Measurements from ENCODE around the gene PPP2R3B. TPM values are rescaled to one million over a fixed set of nuclear protein-coding genes. Genes with fewer than 3 reads are reported as not detected.
"Not testable (repeated sequence)": the region's sequence is repeated elsewhere in the genome, so short reads cannot be mapped to it uniquely, and the experiment has no call there.

PPP2R3B gene
- total RNA-seq, 1 donor = 35.3 TPM

DNA sequence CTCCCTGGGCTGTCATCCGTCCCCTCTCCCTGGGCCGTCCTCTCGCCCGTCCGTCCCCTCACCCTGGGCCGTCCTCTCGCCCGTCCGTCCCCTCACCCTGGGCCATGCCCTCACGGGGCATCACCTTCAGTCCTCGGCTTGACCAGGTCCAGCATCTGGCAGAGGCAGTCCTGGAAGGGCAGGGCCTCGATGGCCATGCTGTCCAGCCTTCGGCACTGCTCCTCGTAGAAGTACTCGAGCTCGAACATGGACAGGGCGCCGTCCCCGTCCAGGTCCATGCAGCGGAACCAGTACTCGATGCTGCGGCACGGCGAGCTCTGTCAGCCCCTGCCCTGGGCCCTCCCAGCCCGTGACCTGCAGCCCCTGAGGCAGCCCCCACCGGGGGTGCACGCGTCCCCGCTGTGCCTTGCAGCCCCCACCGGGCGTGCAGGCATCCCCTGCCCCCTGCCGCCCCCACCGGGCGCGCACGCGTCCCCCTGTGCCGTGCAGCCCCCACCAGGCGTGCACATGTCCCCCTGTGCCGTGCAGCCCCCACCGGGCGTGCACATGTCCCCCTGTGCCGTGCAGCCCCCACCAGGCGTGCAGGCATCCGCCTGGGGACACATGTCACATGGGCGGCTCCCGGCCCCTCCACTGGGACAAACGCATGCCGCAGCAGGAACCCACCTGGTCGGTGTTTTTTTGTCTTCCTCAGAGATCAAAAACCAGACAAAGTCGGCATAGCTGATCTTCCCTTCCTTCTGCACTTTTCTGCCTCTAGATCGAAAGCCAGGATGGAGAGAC is 45.9 kb downstream of the PPP2R3B start:
- DNase-seq (ENCODE audit: low read depth in 2 of 3, low spot score in 2 of 3) = no peak

GRCh38 chrX:340121-340520 is 46.6 kb downstream of the PPP2R3B start:
- DNase-seq (ENCODE audit: low read depth in 2 of 3, low spot score in 2 of 3) = no peak

GRCh38 chrX:338836-339400 is 47.8 kb downstream of the PPP2R3B start:
- no peak for DNase-seq (ENCODE audit: low read depth in 2 of 3, low spot score in 2 of 3)

DNA sequence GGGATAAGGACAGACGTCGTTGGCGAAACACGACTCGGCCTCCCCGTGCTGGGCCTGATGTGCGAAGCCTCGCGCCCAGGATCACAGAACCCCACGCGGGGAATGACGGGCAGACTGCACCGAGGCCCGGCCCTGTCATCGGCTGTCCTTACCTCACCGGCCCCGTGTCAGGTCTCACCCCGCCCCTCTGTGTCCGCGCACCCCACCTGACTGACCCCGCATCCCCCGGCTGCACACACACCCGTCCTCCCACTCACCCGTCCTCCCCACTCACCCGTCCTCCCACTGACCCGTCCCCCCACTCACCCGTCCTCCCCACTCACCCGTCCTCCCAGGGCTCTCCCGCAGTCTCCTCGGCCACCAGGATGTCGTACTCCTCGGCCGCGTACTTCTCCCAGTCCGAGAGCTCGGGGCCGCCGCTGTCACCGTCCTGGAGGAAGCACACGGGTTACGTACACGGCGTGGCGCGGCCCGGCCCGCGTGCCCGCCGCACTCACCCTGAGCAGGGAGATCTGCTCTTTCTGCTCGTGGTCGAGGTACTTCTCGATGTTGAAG is 48.3 kb downstream of the PPP2R3B start:
- no peak for DNase-seq (ENCODE audit: low read depth in 2 of 3, low spot score in 2 of 3)

DNA sequence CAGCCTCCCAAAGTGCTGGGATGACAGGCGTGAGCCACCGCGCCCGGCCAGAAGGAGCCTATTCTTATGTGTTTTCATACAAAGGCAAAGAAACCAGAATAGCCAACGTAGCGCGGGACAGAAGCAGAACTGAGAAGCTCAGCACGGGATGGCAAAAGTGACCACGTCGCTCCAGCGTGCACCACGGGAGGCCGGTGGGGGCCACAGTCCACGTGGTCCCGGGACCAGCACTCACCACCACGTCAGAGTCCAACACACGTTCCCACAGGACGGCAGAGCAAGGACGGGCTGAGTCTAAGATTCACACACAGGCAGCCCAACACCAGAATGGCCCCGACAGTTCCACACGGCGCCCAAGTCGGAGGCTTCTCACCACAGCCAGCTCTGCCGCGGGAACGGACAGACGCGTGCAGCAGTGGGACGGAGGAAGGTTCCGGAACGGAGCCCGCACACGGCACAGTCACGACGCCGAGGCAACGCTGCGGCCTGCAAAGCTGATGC is 49.3 kb downstream of the PPP2R3B start:
- no peak for DNase-seq (ENCODE audit: low read depth in 2 of 3, low spot score in 2 of 3)

DNA sequence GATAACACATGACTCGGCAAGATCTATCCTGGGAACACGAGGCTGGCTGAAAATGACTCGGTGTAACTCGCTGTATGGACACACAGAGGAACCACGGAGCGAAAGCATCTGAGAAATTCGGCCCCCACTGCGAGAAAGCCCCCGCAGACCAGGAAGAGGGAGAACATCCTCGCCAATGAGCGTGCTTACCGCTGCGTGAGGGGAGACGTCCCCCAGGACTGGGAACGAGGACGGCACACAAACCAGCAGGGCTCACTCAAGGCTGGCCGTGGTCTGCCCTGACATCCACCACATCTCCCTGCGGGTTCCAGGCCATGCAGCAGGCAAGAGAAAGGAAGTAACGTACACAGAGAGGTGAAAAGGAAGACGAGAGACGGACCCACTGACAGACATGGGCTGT is 50.5 kb downstream of the PPP2R3B start:
- no peak for DNase-seq (ENCODE audit: low read depth in 2 of 3, low spot score in 2 of 3)

DNA sequence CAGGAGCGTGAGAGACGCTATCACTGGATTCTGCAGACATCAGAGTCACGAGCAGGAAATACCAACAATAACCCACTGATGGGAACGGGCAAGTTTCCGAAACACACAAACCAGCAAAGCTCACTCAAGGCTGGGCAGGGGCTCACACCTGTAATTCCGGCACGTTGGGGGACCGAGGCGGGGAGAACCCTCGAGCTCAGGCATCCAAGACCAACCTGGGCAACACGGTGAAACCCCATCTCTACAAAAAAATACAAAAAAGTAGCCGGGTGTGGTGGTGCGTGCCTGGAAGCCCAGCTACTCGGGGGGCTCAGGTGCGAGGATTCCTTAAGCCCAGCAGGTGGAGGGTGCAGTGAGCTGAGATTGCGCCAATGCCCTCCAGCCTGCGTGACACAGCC is 51.0 kb downstream of the PPP2R3B start:
- DNase-seq (ENCODE audit: low read depth in 2 of 3, low spot score in 2 of 3) = no peak

GRCh38 chrX:334971-335757 is 51.5 kb downstream of the PPP2R3B start:
- DNase-seq (ENCODE audit: low read depth in 2 of 3, low spot score in 2 of 3) = no peak

- no peak for DNase-seq (ENCODE audit: low read depth in 2 of 3, low spot score in 2 of 3)
These were observed 52.3 kb downstream of the PPP2R3B start for GRCh38 chrX:334331-334891.

- DNase-seq (ENCODE audit: low read depth in 2 of 3, low spot score in 2 of 3) = no peak
These were observed 52.9 kb downstream of the PPP2R3B start for GRCh38 chrX:333611-334311.

DNA sequence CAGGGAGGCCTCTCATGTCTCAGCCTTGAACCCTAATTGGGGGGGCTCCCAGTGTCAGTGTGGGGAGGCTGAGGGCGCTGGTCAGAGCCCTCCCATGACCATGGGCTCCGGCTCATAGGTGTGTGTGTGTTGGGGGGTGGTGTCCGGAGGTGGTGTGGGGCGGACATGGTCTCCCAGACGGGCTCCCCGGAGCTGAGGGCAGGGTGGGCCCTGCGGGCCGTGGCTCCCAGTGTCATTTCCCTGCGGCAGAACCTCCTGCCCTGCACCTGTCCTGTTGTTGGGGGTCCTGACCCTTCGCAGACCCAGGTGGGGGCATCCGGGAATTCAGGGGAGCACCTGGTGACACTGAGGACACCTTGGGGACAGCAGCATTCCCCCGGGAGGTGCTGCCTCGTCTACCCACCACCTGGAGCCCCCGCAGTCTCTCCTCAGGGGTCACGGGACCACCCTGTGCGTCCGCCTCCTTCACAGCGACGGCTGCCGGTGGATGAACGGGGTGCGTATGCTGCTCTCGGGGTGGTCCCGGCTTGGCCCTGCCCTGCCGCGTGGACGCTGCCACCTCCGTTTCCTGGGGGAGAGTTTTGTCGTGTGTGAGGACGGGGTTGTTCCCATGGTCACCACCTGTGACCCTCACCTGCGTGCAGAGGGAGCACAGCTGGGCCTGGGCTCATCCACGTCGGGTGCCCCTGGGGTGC is 53.6 kb downstream of the PPP2R3B start:
- DNase-seq (ENCODE audit: low read depth in 2 of 3, low spot score in 2 of 3) = no peak

- no peak for DNase-seq (ENCODE audit: low read depth in 2 of 3, low spot score in 2 of 3)
These were observed 54.2 kb downstream of the PPP2R3B start for GRCh38 chrX:332496-332860.

- no peak for DNase-seq (ENCODE audit: low read depth in 2 of 3, low spot score in 2 of 3)
These were observed 54.7 kb downstream of the PPP2R3B start for GRCh38 chrX:331825-332495.

DNA sequence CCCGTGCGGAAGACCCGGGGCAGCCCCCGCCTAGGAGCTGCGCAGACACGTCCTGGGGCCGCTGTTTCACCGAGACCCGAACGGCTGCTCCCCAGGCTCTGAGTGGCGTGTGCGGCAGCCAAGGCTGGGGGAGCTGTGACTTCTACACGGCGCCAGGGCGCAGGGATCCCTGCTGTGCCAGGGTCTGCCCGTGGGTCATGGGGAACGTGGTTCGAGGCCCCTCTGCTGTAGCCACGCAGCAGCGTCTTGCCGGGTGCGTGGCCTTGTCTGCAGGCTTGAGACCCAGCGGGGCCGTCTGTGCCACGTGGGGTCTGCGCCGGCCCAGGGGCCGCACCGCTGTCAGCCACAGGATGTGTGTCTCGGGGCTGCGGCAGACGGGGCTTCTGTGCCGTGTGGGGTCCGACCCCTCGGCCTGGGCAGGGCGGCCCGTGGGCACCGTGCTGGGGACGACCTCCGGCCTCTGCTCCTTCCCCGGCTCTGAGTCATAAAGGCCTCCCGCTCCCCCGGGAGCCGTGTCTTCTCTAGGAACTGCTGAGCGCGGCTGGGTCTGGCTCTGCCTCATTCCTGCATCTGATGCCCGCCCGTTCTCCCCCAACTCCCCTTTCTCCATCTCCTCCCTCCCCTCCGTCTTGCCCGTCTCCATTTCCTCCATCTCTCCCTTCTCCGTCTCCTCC is 55.4 kb downstream of the PPP2R3B start:
- DNase-seq (ENCODE audit: low read depth in 2 of 3, low spot score in 2 of 3) = peak in 1 of 3 donors; percentile 47

- no peak for DNase-seq (ENCODE audit: low read depth in 2 of 3, low spot score in 2 of 3)
These were observed 56.0 kb downstream of the PPP2R3B start for GRCh38 chrX:330726-331150.

- not testable (repeated sequence) for DNase-seq (ENCODE audit: low read depth in 2 of 3, low spot score in 2 of 3)
These were observed 56.5 kb downstream of the PPP2R3B start for GRCh38 chrX:330141-330725.

DNA sequence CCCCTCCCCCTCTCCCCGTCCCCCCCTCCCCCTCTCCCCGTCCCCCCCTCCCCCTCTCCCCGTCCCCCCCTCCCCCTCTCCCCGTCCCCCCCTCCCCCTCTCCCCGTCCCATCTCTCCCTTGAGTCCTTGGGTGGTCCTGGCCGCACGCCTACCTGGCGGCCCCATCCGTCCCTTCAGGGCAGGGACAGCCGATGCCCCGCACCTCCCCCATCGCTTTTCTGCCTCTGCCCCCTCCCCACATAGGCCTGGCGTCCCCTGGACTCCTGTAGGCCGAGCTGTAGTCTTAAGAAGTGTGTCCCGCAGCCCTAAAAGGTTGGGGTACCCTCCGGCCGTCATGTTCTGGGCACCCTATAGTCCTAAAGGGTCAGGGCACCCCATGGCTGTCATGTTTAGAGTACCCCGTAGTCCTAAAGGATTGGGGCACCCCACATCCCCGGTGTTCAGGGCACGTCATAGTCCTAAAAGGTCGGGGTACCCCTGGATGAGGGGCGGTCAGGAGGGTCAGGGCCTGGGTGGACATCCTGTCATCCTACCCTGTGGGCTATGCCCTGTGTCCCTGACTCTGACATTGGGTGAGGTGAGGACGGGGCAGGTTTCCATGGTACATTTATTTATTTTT is 57.3 kb downstream of the PPP2R3B start:
- no peak for DNase-seq (ENCODE audit: low read depth in 2 of 3, low spot score in 2 of 3)

DNA sequence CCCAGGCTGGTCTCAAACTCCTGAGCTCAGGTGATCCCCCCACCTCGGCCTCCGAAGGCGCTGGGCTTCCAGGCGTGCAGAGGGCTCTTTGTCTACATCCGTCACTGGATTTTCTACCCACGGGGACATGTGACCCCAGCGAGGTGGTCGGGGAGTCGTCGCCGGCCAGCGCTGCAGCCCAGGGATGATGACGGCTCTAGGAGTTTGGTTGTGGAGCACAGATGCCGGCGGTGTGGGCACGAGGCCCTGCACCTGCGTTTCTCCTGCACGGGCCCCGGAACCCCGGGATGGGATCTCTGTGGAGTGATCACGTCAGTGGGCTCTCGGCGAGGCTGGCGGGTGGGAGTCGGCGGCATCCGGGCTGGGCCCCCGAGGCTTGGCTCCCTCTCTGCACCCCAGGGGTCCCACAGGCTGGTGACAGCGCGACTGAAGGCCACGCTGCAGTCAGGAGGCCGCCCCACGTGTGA is 59.0 kb downstream of the PPP2R3B start:
- DNase-seq (ENCODE audit: low read depth in 2 of 3, low spot score in 2 of 3) = no peak
